Smooth muscle cell (in vitro differentiated cells): ENCODE results near the gene GPI. TPM values are rescaled to one million over a fixed set of nuclear protein-coding genes. Genes with fewer than 3 reads are reported as not detected.
"Not testable (repeated sequence)": the region's sequence is repeated elsewhere in the genome, so short reads cannot be mapped to it uniquely, and the experiment has no call there.

Experiments
- DNase-seq: peaks from one replicate; lab custom pipeline; 2025; ENCODE audit not compliant: unreplicated experiment; lab: John Stamatoyannopoulos, UW
- H2AFZ ChIP-seq: fragments of 200-600 bp; sonication (generic); 2 replicates; pipeline ENCODE4 v1.6.0; 2016; ENCODE audit warnings: antibody characterized with exemption, low read depth, mild to moderate bottlenecking
- H3F3A ChIP-seq: fragments of 200-600 bp; sonication (generic); 2 replicates; pipeline ENCODE4 v1.6.0; 2017; ENCODE audit warnings: antibody characterized with exemption, low read depth
- H3K27ac ChIP-seq: fragments of 200-600 bp; sonication (generic); 2 replicates; pipeline ENCODE4 v1.5.1; 2016; ENCODE audit warnings: low read depth, mild to moderate bottlenecking
- H3K27me3 ChIP-seq: fragments of 200-600 bp; sonication (generic); 2 replicates; pipeline ENCODE4 v1.6.1; 2016; ENCODE audit warnings: low read depth, mild to moderate bottlenecking
- H3K36me3 ChIP-seq: fragments of 200-600 bp; sonication (generic); 2 replicates; pipeline ENCODE4 v1.5.1; 2016; ENCODE audit warnings: low read depth
- H3K4me1 ChIP-seq: fragments of 200-600 bp; sonication (generic); 2 replicates; pipeline ENCODE4 v1.5.1; 2016; ENCODE audit warnings: low read depth
- H3K4me2 ChIP-seq: fragments of 200-600 bp; sonication (generic); 2 replicates; pipeline ENCODE4 v1.6.0; 2016; ENCODE audit warnings: mild to moderate bottlenecking
- H3K4me3 ChIP-seq: fragments of 200-600 bp; sonication (generic); 2 replicates; pipeline ENCODE4 v1.5.1; 2016; ENCODE audit warnings: mild to moderate bottlenecking
- H3K79me2 ChIP-seq: fragments of 200-600 bp; sonication (generic); 2 replicates; pipeline ENCODE4 v1.6.0; 2016; ENCODE audit warnings: low read depth, mild to moderate bottlenecking
- H3K9ac ChIP-seq: fragments of 200-600 bp; sonication (generic); 2 replicates; pipeline ENCODE4 v1.6.0; 2016; ENCODE audit warnings: low read depth
- H3K9me3 ChIP-seq: fragments of 200-600 bp; sonication (generic); replicated peaks from 2 replicates; pipeline ENCODE4 v1.5.1; 2016; ENCODE audit warnings: low read depth
- H4K20me1 ChIP-seq: fragments of 200-600 bp; sonication (generic); 2 replicates; pipeline ENCODE4 v1.6.0; 2016; ENCODE audit warnings: low read depth
- WGBS: methylation state at CpG from one replicate; pipeline ENCODE4 v1.1.7; 2016; ENCODE audit warnings: low lambda C conversion rate; 5-methylcytosine and 5-hydroxymethylcytosine counted together
- polyA plus RNA-seq: library from polyadenylated mRNA; unstranded; fragments of >200 nt; fragmentation: Nextera tagmentation; extraction: Ambion mirVana; gene quantifications from 2 replicates; pipeline ENCODE4 v1.2.1, GENCODE V29; 2016
- total RNA-seq: library from RNA; depleted of rRNA; stranded (reverse); fragments of >200 nt; gene quantifications from 2 replicates; pipeline ENCODE4 v1.2.3, GENCODE V29; 2014
- TF ChIP-seq, protein P1 (sequence below): fragments of 200-600 bp; sonication (generic); IDR thresholded peaks from 2 replicates; pipeline ENCODE4 v1.5.1; 2017; ENCODE audit warnings: borderline replicate concordance, mild to moderate bottlenecking, antibody characterized with exemption; ENCODE audit not compliant: insufficient read depth, poor library complexity, severe bottlenecking

The GPI gene
- total and polyA plus RNA-seq, 2 experiments from 2014 or later = 132 to 233 TPM

DNA sequence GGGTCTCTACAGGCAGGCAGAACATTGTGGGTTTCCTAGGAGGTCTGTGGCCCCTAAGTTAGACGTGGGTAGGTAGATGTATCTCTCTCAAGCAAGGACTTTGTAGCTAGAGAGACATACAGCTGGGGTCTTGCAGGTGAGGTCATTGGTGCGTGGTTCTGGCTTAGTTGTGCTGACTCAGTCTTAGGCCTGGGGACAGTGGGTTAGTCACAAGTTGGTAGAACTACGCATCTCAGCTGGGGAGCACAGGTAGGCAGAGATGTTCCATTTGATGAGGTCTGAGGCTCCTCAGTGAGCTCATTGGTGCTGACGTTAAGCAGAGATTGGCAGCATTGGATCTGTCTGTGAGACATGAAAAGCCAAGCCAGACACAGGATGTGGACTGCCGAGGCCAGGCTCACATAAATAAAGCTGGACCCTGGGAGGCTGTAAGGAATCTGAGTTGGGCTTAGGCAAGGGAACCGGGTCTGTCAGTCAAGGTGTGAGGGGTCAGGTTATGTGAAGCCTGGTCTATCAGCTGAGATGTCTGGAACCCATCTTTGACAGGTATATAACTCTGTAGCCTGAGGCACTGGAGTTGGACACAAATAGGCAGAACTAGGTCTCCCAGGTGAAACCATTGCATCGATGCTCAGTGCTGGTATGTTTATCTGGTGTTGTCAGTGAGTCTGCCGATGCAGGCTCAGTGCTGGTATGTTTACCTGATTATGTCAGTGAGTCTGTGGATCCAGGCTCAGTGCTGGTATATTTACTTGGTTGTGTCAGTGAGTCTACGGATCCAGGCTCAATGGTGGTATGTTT is 21.8 kb downstream of the GPI start:
- TF ChIP-seq, protein P1, sequence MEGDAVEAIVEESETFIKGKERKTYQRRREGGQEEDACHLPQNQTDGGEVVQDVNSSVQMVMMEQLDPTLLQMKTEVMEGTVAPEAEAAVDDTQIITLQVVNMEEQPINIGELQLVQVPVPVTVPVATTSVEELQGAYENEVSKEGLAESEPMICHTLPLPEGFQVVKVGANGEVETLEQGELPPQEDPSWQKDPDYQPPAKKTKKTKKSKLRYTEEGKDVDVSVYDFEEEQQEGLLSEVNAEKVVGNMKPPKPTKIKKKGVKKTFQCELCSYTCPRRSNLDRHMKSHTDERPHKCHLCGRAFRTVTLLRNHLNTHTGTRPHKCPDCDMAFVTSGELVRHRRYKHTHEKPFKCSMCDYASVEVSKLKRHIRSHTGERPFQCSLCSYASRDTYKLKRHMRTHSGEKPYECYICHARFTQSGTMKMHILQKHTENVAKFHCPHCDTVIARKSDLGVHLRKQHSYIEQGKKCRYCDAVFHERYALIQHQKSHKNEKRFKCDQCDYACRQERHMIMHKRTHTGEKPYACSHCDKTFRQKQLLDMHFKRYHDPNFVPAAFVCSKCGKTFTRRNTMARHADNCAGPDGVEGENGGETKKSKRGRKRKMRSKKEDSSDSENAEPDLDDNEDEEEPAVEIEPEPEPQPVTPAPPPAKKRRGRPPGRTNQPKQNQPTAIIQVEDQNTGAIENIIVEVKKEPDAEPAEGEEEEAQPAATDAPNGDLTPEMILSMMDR = no peak
- no peaks in the 10 kb centered on the region for H3K27me3 ChIP-seq
- no peak for DNase-seq
- H3K4me3 ChIP-seq = no peak overlapping the region
- no peaks in the 10 kb centered on the region for H3K9me3 ChIP-seq
- 72% methylated on average over 9 of the region's 9 CpGs for WGBS
- H3K27ac ChIP-seq = peak overlapping the region; percentile 52
- peaks cover 38% of the 10 kb centered on the region for H4K20me1 ChIP-seq
- H3K79me2 ChIP-seq = no peaks in the 10 kb centered on the region
- H3K4me2 ChIP-seq = no peak overlapping the region
- no peaks in the 10 kb centered on the region for H3K4me1 ChIP-seq
- no peaks in the 10 kb centered on the region for H3K36me3 ChIP-seq
- no peak overlapping the region for H2AFZ ChIP-seq
- no peak overlapping the region for H3K9ac ChIP-seq
- no peaks in the 10 kb centered on the region for H3F3A ChIP-seq

DNA sequence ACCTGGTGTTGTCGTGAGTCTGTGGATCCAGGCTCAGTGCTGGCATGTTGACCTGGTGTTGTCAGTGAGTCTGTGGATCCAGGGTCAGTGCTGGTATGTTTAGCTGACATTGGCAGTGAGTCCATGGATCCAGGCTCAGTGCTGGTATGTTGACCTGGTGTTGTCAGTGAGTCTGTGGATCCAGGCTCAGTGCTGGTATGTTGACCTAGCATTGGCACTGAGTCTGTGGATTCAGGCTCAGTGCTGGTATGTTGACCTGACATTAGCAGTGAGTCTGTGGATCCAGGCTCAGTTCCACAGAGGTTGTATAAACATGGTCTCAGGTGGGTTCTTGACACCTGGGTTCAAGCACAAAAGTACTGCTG is 22.4 kb downstream of the GPI start:
- no peaks in the 10 kb centered on the region for H3K36me3 ChIP-seq
- no peaks in the 10 kb centered on the region for H3K79me2 ChIP-seq
- 91% methylated on average over 1 of the region's 1 CpG for WGBS
- H2AFZ ChIP-seq = no peak overlapping the region
- H3K9me3 ChIP-seq = no peaks in the 10 kb centered on the region
- TF ChIP-seq, protein P1 = no peak
- H3K4me3 ChIP-seq = no peak overlapping the region
- no peaks in the 10 kb centered on the region for H3F3A ChIP-seq
- H3K27ac ChIP-seq = peak overlapping the region; percentile 52
- no peak overlapping the region for H3K9ac ChIP-seq
- H4K20me1 ChIP-seq = peaks cover 42% of the 10 kb centered on the region
- DNase-seq = no peak
- no peak overlapping the region for H3K4me2 ChIP-seq
- H3K27me3 ChIP-seq = no peaks in the 10 kb centered on the region
- no peaks in the 10 kb centered on the region for H3K4me1 ChIP-seq

- H2AFZ ChIP-seq, H3K79me2 ChIP-seq, H3F3A ChIP-seq, H3K9ac ChIP-seq, H3K4me1 ChIP-seq, H3K27me3 ChIP-seq, H3K27ac ChIP-seq, H3K4me3 ChIP-seq, DNase-seq, H3K36me3 ChIP-seq, H3K9me3 ChIP-seq, H3K4me2 ChIP-seq: not testable (repeated sequence)
- 75% methylated on average over 2 of the region's 2 CpGs for WGBS
- H4K20me1 ChIP-seq = peaks cover 46% of the 10 kb centered on the region
Measured at GRCh38 chr19:34388745-34389144, 23.7 kb downstream of the GPI start.

- Histone ChIP-seq H4K20me1 (peaks cover 55% of the 10 kb centered on the region), H3K4me2 (no peak overlapping the region), H2AFZ (no peak overlapping the region), H3K79me2 (no peaks in the 10 kb centered on the region), H3K9me3 (no peaks in the 10 kb centered on the region), H3K27me3 (no peaks in the 10 kb centered on the region), H3K27ac (no peak overlapping the region), H3K9ac (no peak overlapping the region), H3K4me3 (no peak overlapping the region), H3K4me1 (no peaks in the 10 kb centered on the region), H3K36me3 (no peaks in the 10 kb centered on the region), H3F3A (no peaks in the 10 kb centered on the region)
- DNase-seq = no peak
- TF ChIP-seq, protein P1 = no peak
Measured at GRCh38 chr19:34391813-34392212, 26.8 kb downstream of the GPI start.
